Measurements from ENCODE around the gene PKD2. TPM values are rescaled to one million over a fixed set of nuclear protein-coding genes. Genes with fewer than 3 reads are reported as not detected.
"Not testable (repeated sequence)": the region's sequence is repeated elsewhere in the genome, so short reads cannot be mapped to it uniquely, and the experiment has no call there.

Gene PKD2
- total and polyA plus RNA-seq, 12 donors: 6.5 to 21.5 (median 14.4) TPM

DNA sequence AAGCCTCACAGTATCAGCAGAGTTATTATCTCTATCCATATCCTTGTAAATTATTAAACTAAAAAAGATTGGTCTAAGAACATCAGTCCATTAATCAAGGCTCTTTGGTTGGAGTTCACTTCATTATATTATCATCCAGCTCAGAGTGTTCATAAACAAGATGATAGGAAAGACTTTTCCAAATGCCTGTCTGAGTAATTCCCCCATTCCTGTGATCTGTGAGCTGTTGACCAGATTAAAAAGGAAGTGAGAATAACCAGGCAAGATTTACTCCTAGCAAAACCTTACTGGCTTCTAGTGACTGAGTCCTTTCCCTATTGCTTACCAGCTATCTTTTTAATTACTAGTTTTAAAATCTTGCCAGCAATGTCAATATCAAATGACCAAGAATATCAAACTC, 14.9 kb downstream of the PKD2 start:
- H3K9me3 ChIP-seq: peaks cover 0 to 16% (median 2%) of the 10 kb centered on the region in 11 donors
- H3K27me3 ChIP-seq: no peaks in the 10 kb centered on the region
- ATAC-seq (no peak), DNase-seq (no peak)
- peaks cover 0 to 65% (median 15%) of the 10 kb centered on the region in 9 donors for H3K36me3 ChIP-seq
- peak overlapping the region in 1 of 10 donors; percentile 23 for H3K27ac ChIP-seq
- peaks cover 0 to 40% (median 22%) of the 10 kb centered on the region in 9 donors for H3K4me1 ChIP-seq
- no peak overlapping the region for H3K4me3 ChIP-seq
- TF ChIP-seq, protein P1, sequence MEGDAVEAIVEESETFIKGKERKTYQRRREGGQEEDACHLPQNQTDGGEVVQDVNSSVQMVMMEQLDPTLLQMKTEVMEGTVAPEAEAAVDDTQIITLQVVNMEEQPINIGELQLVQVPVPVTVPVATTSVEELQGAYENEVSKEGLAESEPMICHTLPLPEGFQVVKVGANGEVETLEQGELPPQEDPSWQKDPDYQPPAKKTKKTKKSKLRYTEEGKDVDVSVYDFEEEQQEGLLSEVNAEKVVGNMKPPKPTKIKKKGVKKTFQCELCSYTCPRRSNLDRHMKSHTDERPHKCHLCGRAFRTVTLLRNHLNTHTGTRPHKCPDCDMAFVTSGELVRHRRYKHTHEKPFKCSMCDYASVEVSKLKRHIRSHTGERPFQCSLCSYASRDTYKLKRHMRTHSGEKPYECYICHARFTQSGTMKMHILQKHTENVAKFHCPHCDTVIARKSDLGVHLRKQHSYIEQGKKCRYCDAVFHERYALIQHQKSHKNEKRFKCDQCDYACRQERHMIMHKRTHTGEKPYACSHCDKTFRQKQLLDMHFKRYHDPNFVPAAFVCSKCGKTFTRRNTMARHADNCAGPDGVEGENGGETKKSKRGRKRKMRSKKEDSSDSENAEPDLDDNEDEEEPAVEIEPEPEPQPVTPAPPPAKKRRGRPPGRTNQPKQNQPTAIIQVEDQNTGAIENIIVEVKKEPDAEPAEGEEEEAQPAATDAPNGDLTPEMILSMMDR (IDR thresholded peaks at IDR 0.05): no peak
- intact Hi-C loops (cut with DNase I): no loop called here

GRCh38 chr4:88025868-88026661, 18.6 kb downstream of the PKD2 start:
- H3K27me3 ChIP-seq; intact Hi-C loops (cut with DNase I); H3K4me3 ChIP-seq; H3K27ac ChIP-seq; ATAC-seq; DNase-seq: not testable (repeated sequence)
- WGBS, 2 donors: 95 to 99% methylated on average over 6 of the region's 6 CpGs
- Histone ChIP-seq H3K4me1 (peaks cover 0 to 31% (median 4%) of the 10 kb centered on the region in 9 donors), H3K36me3 (peaks cover 0 to 63% (median 15%) of the 10 kb centered on the region in 9 donors), H3K9me3 (peaks cover 0 to 16% (median 2%) of the 10 kb centered on the region in 11 donors)

GRCh38 chr4:88027611-88028608, 20.5 kb downstream of the PKD2 start:
- H3K27me3 ChIP-seq: no peaks in the 10 kb centered on the region
- ATAC-seq (peak in 2 of 8 donors; percentile 55 to 60), DNase-seq (no peak)
- no peak overlapping the region for H3K4me3 ChIP-seq
- H3K9me3 ChIP-seq: peaks cover 0 to 16% (median 2%) of the 10 kb centered on the region in 11 donors
- peak overlapping the region in 4 of 10 donors; percentile 2 to 19 (median 16) for H3K27ac ChIP-seq
- TF ChIP-seq, protein P1 (IDR thresholded peaks at IDR 0.05): no peak
- peaks cover 0 to 64% (median 15%) of the 10 kb centered on the region in 9 donors for H3K36me3 ChIP-seq
- WGBS, 2 donors: 64 to 73% methylated on average over 4 of the region's 4 CpGs
- intact Hi-C loops (cut with DNase I): no loop called here
- H3K4me1 ChIP-seq: peaks cover 0 to 22% (median 3%) of the 10 kb centered on the region in 9 donors

DNA sequence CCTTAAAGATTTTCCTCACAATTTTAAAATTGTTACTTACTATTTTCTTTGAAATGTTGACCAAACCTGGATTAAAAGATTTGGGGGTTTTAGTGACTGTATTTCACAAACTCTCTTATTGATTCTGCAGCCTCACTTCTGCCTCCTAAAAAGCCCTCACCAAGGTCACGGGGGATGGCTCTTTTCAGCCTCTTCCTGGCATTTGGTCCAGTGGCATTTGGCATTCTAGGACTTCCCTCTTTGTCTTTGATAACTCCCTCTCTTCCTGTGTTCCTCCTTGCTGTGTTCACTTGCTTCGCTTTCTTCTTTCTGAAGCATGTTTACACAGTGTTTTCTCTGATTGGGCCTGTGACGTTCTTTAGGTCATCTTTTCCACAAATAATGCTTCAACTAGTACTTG, 21.5 kb downstream of the PKD2 start:
- no peaks in the 10 kb centered on the region for H3K27me3 ChIP-seq
- peak overlapping the region in 1 of 10 donors; percentile 18 for H3K27ac ChIP-seq
- H3K4me1 ChIP-seq: peaks cover 0 to 17% (median 3%) of the 10 kb centered on the region in 9 donors
- TF ChIP-seq, protein P1 (IDR thresholded peaks at IDR 0.05): no peak
- no peak overlapping the region for H3K4me3 ChIP-seq
- intact Hi-C loops (cut with DNase I): no loop called here
- 84 to 91% methylated on average over 3 of the region's 3 CpGs for WGBS, 2 donors
- peaks cover 0 to 63% (median 15%) of the 10 kb centered on the region in 9 donors for H3K36me3 ChIP-seq
- peaks cover 0 to 16% (median 2%) of the 10 kb centered on the region in 11 donors for H3K9me3 ChIP-seq
- no peak for ATAC-seq
- no peak for DNase-seq
